HepG2 (cell line): ENCODE measurements around the gene VAPA. TPM values are rescaled to one million over a fixed set of nuclear protein-coding genes. Genes with fewer than 3 reads are reported as not detected.

Experiments used
- AHDC1 ChIP-seq: sonication (generic); formaldehyde crosslinking; IDR thresholded peaks from 2 replicates; pipeline ENCODE4 v1.5.1; 2020; ENCODE audit warnings: mild to moderate bottlenecking, missing genetic modification reagents, borderline replicate concordance
- ARID5B ChIP-seq: IDR thresholded peaks from 2 replicates; pipeline ENCODE4 v1.4.0; 2020; ENCODE audit warnings: mild to moderate bottlenecking, missing genetic modification reagents
- CREB1 ChIP-seq, 2 experiments: fragments of 450-650 bp in 1 of 2; IDR thresholded peaks; 2 replicates each; pipeline ENCODE4 v1.6.1; 2016 to 2017; ENCODE audit warnings: control low read depth in 1 of 2, mild to moderate bottlenecking in 1 of 2, missing compliant biosample characterization in 1 of 2, missing genetic modification characterization in 1 of 2
- E2F5 ChIP-seq: sonication (generic); formaldehyde crosslinking; conservative IDR thresholded peaks from 2 replicates; pipeline ENCODE4 v1.4.0; 2020; ENCODE audit warnings: missing genetic modification reagents
- ELF3 ChIP-seq: IDR thresholded peaks from 2 replicates; pipeline ENCODE4 v1.6.1; 2016; ENCODE audit warnings: missing genetic modification reagents, missing compliant biosample characterization
- IRF2 ChIP-seq: IDR thresholded peaks from 2 replicates; pipeline ENCODE4 v1.6.1; 2018; ENCODE audit warnings: missing genetic modification reagents, missing compliant biosample characterization
- ISX ChIP-seq: sonication (generic); formaldehyde crosslinking; conservative IDR thresholded peaks from 2 replicates; pipeline ENCODE4 v1.5.0; 2020; ENCODE audit warnings: missing genetic modification reagents
- MXI1 ChIP-seq: IDR thresholded peaks from 3 replicates; pipeline ENCODE4 v1.6.1; 2012; ENCODE audit warnings: low read depth, low read length, inconsistent platforms, borderline replicate concordance
- PHF20 ChIP-seq: sonication (generic); formaldehyde crosslinking; IDR thresholded peaks from 2 replicates; pipeline ENCODE4 v1.5.0; 2020; ENCODE audit warnings: mild to moderate bottlenecking, missing genetic modification reagents
- TAF15 ChIP-seq: fragments of 200-400 bp; formaldehyde crosslinking; IDR thresholded peaks from one replicate; pipeline ENCODE4 v1.6.1; 2018; ENCODE audit warnings: mild to moderate bottlenecking, low read depth, low read length; ENCODE audit not compliant: poor library complexity, severe bottlenecking
- ZBTB21 ChIP-seq: sonication (generic); formaldehyde crosslinking; IDR thresholded peaks from 2 replicates; pipeline ENCODE4 v1.4.0; 2020; ENCODE audit warnings: missing genetic modification reagents
- ZNF205 ChIP-seq: IDR thresholded peaks from 2 replicates; pipeline ENCODE4 v1.6.1; 2018; ENCODE audit warnings: missing biosample characterization, missing genetic modification reagents
- ZNF33B ChIP-seq: sonication (generic); formaldehyde crosslinking; IDR thresholded peaks from 2 replicates; pipeline ENCODE4 v1.5.1; 2020; ENCODE audit warnings: mild to moderate bottlenecking, missing genetic modification reagents
- ZNF441 ChIP-seq: sonication (generic); formaldehyde crosslinking; IDR thresholded peaks from 2 replicates; pipeline ENCODE4 v1.7.0; 2021; ENCODE audit warnings: missing genetic modification reagents, borderline replicate concordance
- polyA plus RNA-seq, 8 experiments: library from polyadenylated mRNA; depleted of rRNA in 3 of 8; stranded (reverse) in 7 of 8; unstranded in 1 of 8; fragments of >200 nt; fragmentation: Illumina TruSeq in 4 of 8; extraction: Trizol in 4 of 8; gene quantifications; 2 replicates each; pipeline versions ENCODE4 v1.2.1 to v1.2.3, GENCODE V29; 2011 to 2016; ENCODE audit warnings: low read depth in 4 of 8, missing spikeins in 1 of 8, mixed read lengths in 1 of 8; ENCODE audit not compliant: insufficient read depth in 1 of 8
- total RNA-seq, 5 experiments: library from RNA; depleted of rRNA; stranded (reverse); fragments of >200 nt; fragmentation: Illumina TruSeq; extraction: Trizol; gene quantifications; 2 replicates each; pipeline ENCODE4 v1.2.3, GENCODE V29; 2016; ENCODE audit warnings: low read depth in 1 of 5
- TF ChIP-seq, protein P1 (sequence below): sonication (generic); formaldehyde crosslinking; IDR thresholded peaks from 2 replicates; pipeline ENCODE4 v1.4.0; 2020; ENCODE audit warnings: missing genetic modification reagents
- TF ChIP-seq, protein P2 (sequence below): sonication (generic); formaldehyde crosslinking; IDR thresholded peaks from 2 replicates; pipeline ENCODE4 v1.5.0; 2020; ENCODE audit warnings: missing genetic modification reagents

The VAPA gene
- total and polyA plus RNA-seq, 2 of the 13 experiments (the other 11 are each of a cell fraction or from before 2014, with no cell fraction given), result 167 to 294 TPM

DNA sequence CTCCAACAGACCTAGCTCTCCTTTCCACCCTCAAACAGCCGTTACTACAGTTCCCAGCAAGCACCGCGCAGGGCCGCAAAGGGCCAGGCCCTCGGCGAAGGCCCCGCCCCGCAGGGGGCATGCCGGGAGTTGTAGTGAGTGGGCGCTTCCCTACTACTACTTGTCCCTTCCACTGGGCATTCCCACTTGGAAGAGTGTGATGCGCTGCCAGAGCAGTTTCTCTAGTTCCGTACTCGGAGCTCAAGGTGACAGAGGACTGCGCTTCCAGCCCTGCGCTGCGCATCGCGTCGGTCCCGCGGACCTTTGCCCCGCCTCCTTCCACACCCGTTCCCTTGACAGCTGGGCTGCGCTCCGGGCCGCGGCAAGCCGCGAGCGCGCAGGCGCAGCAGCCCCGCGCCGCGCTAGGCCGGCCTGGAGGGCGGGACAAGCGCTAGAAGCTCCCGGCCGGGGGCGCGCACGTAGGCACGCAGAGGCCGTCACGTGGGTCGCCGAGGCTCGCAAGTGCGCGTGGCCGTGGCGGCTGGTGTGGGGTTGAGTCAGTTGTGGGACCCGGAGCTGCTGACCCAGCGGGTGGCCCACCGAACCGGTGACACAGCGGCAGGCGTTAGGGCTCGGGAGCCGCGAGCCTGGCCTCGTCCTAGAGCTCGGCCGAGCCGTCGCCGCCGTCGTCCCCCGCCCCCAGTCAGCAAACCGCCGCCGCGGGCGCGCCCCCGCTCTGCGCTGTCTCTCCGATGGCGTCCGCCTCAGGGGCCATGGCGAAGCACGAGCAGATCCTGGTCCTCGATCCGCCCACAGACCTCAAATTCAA is at the start of gene VAPA (continued):
- TF ChIP-seq ZNF441 (peak; percentile 19), ZNF33B (no peak), ISX (CRISPR knock-in tag) (no peak), AHDC1 (CRISPR knock-in tag) (no peak), E2F5 (no peak), ZBTB21 (CRISPR knock-in tag) (no peak), ELF3 (no peak; the same call in 1 of the 2 replicates), MXI1 (peak; percentile 91; the same call in 2 of the 3 replicates), PHF20 (CRISPR knock-in tag) (peak; percentile 61), IRF2 (CRISPR knock-in tag) (peak; percentile 75), CREB1 (IDR thresholded peaks at IDR 0.05) (no peak; the same call in none of the 2 replicates), CREB1 (CRISPR knock-in tag; IDR thresholded peaks at IDR 0.05) (peak; percentile 44; the same call in 1 of the 2 replicates), TAF15 (no peak), ARID5B (CRISPR knock-in tag) (0 out of 2 replicates have a peak, but pooled peaks have one; percentile 9), ZNF205 (CRISPR knock-in tag) (no peak)
- TF ChIP-seq, protein P1, sequence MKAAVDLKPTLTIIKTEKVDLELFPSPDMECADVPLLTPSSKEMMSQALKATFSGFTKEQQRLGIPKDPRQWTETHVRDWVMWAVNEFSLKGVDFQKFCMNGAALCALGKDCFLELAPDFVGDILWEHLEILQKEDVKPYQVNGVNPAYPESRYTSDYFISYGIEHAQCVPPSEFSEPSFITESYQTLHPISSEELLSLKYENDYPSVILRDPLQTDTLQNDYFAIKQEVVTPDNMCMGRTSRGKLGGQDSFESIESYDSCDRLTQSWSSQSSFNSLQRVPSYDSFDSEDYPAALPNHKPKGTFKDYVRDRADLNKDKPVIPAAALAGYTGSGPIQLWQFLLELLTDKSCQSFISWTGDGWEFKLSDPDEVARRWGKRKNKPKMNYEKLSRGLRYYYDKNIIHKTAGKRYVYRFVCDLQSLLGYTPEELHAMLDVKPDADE (CRISPR knock-in tag), result no peak
- TF ChIP-seq, protein P2, sequence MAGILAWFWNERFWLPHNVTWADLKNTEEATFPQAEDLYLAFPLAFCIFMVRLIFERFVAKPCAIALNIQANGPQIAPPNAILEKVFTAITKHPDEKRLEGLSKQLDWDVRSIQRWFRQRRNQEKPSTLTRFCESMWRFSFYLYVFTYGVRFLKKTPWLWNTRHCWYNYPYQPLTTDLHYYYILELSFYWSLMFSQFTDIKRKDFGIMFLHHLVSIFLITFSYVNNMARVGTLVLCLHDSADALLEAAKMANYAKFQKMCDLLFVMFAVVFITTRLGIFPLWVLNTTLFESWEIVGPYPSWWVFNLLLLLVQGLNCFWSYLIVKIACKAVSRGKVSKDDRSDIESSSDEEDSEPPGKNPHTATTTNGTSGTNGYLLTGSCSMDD (CRISPR knock-in tag), result no peak
